Airway epithelial cell (primary cell): Measurements from ENCODE around the gene PTPN1. TPM values are rescaled to one million over a fixed set of nuclear protein-coding genes. Genes with fewer than 3 reads are reported as not detected.

ENCODE experiments used
- total RNA-seq: library from RNA; depleted of rRNA; stranded (reverse); fragments of >200 nt; gene quantifications from 2 replicates; pipeline ENCODE4 v1.2.3, GENCODE V29; 2015

PTPN1 gene
- 33.4 and 43.7 TPM in 2 replicates for total RNA-seq

DNA sequence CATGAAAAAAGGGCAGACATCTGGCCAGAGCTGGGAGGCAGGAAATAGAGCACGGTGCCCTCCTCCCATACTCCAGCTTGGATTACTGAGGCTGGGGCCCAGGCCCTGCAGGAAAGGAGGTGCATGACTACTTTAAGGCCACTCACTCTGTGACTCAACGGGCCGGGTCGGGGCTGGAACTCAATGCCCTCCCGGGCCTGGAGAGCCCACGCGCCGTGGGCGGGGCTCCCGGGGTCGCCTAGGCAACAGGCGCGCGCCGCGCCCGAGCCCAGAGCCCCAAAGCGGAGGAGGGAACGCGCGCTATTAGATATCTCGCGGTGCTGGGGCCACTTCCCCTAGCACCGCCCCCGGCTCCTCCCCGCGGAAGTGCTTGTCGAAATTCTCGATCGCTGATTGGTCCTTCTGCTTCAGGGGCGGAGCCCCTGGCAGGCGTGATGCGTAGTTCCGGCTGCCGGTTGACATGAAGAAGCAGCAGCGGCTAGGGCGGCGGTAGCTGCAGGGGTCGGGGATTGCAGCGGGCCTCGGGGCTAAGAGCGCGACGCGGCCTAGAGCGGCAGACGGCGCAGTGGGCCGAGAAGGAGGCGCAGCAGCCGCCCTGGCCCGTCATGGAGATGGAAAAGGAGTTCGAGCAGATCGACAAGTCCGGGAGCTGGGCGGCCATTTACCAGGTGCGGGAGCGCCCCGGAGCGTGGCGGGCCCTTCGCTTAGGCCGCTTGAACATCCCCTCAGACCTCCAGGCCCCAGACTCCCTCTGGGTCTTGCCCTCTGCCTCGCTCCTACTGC lies at the start of gene PTPN1:
TSS of gene PTPN1 (plus strand) at position 461 of the 783 bp plus-strand sequence. CDS start at position 606, 145 bp downstream.

Other genes starting within 250 kb of the PTPN1 start
- gene RIPOR3, start 181.2 kb downstream of the PTPN1 start, total RNA-seq, result 0.05 and 0.56 TPM in 2 replicates
- gene PARD6B, start 221.2 kb downstream of the PTPN1 start, total RNA-seq, result 2.0 and 4.3 TPM in 2 replicates